Mucosa of rectum (tissue), 2 donors: Measurements from ENCODE around the gene FRMD4A.

ENCODE experiments used
- H3K27ac ChIP-seq, 2 donors: one replicate each; pipeline ENCODE4 v1.7.0; 2013; ENCODE audit warnings: inconsistent platforms in 2 of 2, low read depth in 2 of 2, low read length in 2 of 2
- H3K27me3 ChIP-seq, 2 donors: one replicate each; pipeline ENCODE4 v1.7.0; 2013; ENCODE audit warnings: low read length in 2 of 2; ENCODE audit not compliant: control insufficient read depth in 2 of 2, insufficient read depth in 2 of 2
- H3K36me3 ChIP-seq, 2 donors: one replicate each; pipeline ENCODE4 v1.7.0; 2013; ENCODE audit warnings: low read length in 2 of 2; ENCODE audit not compliant: control insufficient read depth in 2 of 2, insufficient read depth in 2 of 2
- H3K4me1 ChIP-seq, 2 donors: one replicate each; pipeline ENCODE4 v1.7.0; 2013; ENCODE audit warnings: low read length in 2 of 2, mild to moderate bottlenecking in 1 of 2; ENCODE audit not compliant: control insufficient read depth in 2 of 2, insufficient read depth in 2 of 2
- H3K4me3 ChIP-seq, 2 donors: one replicate each; pipeline ENCODE4 v1.7.0; 2013; ENCODE audit warnings: low read length in 2 of 2
- H3K9ac ChIP-seq, 2 donors: one replicate each; pipeline ENCODE4 v1.7.0; 2013; ENCODE audit warnings: low read length in 2 of 2, low read depth in 1 of 2, mild to moderate bottlenecking in 1 of 2
- H3K9me3 ChIP-seq, 2 donors: one replicate each; pipeline ENCODE4 v1.7.0; 2013; ENCODE audit warnings: low read length in 2 of 2; ENCODE audit not compliant: control insufficient read depth in 2 of 2
- donor health status: healthy.
- donor health status: Normal muscosa, but diverticular disease.

FRMD4A gene

DNA sequence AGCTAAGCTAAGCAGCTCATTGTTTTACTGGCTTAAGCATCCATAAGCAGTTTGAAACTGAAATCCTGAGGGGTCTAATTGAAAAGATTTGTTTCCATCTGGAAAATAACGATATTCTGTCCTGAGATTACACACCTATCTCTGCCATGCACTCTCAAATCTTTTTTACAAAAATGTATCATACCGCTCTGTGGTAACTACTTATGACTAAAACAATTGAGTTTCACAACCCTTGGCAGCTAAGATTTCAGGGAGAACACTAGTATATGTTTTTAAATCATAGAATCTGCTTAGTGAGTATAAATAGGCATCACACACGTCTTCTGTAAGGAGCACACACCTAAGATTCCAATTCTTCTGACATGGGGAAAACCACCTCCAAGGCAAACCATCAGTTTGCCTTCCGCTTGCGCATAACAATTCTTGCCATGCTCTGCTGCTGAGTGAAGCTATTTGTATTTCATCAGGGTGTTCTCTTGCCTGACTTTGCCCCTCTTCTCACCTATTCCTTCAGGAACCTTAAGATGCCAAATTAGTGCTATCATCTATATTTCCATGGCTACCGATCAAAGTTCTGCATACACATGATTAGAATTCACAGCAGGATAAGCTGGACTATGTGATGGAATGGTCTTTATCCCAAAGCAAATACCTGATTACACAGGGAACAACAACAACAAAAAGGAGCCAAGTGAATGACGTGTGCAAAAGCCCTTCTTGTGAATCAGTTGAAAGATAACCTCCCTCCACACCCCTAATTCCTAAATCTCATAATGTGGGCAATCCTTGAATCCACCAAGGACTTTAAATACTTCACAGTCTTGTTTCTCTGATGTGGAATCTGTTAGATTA, 703.0 kb downstream of the FRMD4A start:
- Histone ChIP-seq H3K36me3 (peaks cover 12 to 22% of the 10 kb centered on the region in 2 donors), H3K4me3 (no peak overlapping the region), H3K9me3 (no peaks in the 10 kb centered on the region), H3K27me3 (no peaks in the 10 kb centered on the region), H3K4me1 (peaks cover 0 to 5% of the 10 kb centered on the region in 2 donors), H3K27ac (no peak overlapping the region), H3K9ac (no peak overlapping the region)

DNA sequence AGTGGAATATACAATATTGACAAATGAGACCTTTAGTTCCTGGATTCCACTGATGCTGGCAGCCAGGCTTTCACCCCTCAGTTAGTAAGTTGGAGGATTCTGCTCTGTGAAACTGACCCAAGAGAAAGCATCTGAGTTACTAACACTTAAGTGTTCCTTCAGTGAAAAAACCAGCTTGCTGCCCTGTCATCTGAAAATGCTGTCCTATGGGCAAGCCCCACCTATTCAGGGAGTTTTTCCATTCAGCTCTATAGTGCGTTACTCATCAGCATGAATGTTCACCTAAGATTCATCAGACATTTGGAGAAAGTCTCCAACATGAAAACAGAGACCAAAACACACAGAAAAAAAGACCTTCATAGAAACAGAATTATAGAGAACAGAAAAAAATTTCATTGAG, 706.1 kb downstream of the FRMD4A start:
- Histone ChIP-seq H3K4me1 (peaks cover 0 to 5% of the 10 kb centered on the region in 2 donors), H3K9me3 (no peaks in the 10 kb centered on the region), H3K27ac (no peak overlapping the region), H3K4me3 (no peak overlapping the region), H3K27me3 (no peaks in the 10 kb centered on the region), H3K9ac (no peak overlapping the region), H3K36me3 (peaks cover 9 to 21% of the 10 kb centered on the region in 2 donors)

DNA sequence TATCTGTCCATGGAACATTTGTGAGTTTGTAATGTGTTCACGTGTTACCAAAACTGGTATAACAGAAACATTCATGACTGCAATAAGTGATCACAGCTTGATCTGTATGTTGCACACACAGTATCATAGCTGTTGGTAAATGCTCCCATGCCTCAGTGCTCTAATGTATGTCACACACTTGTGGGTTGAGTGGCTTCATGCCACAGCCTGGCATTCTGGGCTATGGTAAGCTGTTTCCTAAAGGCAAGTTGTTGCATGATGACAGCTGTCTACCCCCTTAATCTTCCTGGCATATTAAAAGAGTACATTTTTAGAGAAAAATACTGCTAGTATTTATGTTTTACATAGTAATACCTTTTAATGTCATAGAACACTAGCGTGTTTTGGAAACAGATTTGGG, 708.8 kb downstream of the FRMD4A start:
- no peaks in the 10 kb centered on the region for H3K4me1 ChIP-seq
- peaks cover 20 to 38% of the 10 kb centered on the region in 2 donors for H3K36me3 ChIP-seq
- H3K27ac ChIP-seq, result no peak overlapping the region
- no peak overlapping the region for H3K9ac ChIP-seq
- H3K4me3 ChIP-seq, result no peak overlapping the region
- no peaks in the 10 kb centered on the region for H3K9me3 ChIP-seq
- no peaks in the 10 kb centered on the region for H3K27me3 ChIP-seq

DNA sequence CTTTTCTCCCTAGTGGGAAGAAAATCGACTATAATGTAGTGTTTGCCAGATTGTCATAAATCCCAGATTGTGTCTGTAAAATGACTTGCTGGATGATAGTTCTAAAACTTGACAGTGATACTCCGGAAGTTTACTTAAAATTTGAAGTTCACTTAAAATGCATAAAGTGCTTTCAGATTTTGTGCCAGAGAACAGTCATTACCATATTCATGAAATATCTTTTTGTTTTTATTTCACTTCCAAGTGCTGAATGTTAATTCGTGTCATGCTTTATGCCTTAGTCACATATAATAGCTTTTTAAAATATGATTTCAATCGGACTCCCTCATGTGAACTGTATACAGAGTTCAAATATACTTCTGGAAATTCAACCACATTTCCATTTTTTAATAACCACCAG, 713.6 kb downstream of the FRMD4A start:
- Histone ChIP-seq H3K9ac (no peak overlapping the region), H3K27me3 (no peaks in the 10 kb centered on the region), H3K27ac (no peak overlapping the region), H3K36me3 (peaks cover 26 to 46% of the 10 kb centered on the region in 2 donors), H3K4me3 (no peak overlapping the region), H3K4me1 (no peaks in the 10 kb centered on the region), H3K9me3 (no peaks in the 10 kb centered on the region)

DNA sequence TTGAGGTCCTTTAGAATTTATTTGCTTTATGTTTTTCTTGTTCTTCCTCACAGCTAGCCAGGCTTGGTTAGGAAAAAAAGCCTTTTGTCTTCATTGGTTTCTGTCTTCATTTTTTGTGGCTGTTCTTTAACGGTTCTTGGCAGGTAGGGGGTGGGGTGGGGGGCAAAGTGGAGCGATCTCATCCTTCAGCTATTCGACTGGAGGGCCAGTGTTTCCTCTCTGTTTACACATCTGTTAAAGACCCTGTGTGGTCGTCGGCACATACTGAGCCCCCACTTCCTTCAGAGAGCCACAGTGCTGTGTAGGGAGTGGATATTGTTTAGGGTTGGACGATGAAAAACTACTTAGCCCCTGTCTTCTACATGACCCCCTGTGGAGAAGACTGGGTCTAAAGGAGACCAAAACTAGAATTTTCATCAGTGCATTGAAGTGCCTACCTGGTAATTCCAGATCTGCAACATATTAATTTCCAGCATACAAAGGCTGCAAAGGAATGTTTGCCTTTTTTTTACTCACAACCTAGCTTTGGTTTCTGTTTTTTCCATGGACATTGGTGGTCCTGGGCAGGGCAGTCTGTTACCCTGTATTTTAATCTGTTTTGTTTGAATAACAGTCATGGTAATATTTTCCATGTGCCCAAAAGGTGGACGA, 714.9 kb downstream of the FRMD4A start:
- peaks cover 27 to 40% of the 10 kb centered on the region in 2 donors for H3K36me3 ChIP-seq

DNA sequence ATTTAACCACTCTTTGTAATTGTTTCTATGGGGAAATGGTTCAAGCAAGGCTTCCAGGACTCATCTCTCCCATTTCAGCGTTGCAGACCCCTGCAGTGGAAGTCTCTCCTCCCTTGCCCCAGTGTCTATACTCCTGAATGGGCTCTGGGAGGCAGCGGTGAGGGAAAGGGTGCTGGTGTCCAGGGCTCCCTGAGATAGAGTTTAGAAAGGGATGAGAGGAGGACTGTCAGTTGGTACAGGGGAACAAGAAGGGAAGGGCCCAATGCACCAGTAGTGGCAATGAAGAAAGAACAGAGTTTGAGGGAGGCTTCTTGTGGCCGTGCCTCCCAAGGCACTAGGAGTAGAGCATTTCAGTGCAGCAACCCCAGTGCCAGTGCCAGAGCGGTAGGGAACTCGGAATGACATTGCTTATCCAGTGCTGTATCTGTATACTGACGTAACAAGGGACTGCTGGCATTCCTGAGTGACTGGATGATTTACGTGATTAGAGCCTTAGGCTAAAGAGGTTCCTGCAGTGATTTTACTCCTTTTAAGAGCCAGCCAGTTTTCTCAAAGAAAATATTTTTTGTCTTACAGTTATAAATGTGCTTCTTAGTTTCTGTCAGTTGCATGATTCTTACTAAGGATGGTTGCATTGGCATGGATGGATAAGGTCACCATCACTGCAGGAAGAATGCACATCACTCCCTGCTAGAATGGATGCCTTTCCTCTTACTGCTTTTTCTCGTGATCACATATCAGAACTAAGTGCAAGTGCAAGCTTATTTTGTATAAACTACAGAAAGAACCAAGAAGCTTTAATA, 716.0 kb downstream of the FRMD4A start:
- Histone ChIP-seq H3K9me3 (no peaks in the 10 kb centered on the region), H3K4me1 (no peaks in the 10 kb centered on the region), H3K4me3 (no peak overlapping the region), H3K9ac (no peak overlapping the region), H3K27me3 (no peaks in the 10 kb centered on the region), H3K36me3 (peaks cover 32 to 48% of the 10 kb centered on the region in 2 donors), H3K27ac (no peak overlapping the region)

More for the DNA sequence above, 714.9 kb downstream of the FRMD4A start:
- Histone ChIP-seq H3K27ac (no peak overlapping the region), H3K9ac (no peak overlapping the region), H3K4me3 (no peak overlapping the region), H3K4me1 (no peaks in the 10 kb centered on the region), H3K9me3 (no peaks in the 10 kb centered on the region), H3K27me3 (no peaks in the 10 kb centered on the region)

DNA sequence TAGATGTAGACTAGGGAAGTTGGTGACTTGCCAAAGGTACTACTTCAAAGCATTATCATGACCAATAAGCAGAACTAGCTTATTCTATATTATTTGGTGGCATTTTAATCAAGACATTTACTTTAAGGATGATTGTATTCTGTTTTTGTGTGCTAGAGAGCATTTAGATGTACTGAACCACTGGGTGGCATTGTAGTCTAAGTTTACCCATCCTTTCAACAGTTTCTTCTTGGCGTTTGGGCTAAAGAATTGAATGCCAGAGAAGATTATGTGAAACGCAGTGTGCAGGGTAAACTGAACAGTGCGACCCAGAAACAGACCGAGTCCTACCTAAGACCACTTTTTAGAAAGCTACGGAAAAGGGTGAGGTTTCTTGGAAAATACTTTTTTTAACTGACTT, 717.2 kb downstream of the FRMD4A start:
- Histone ChIP-seq H3K9me3 (no peaks in the 10 kb centered on the region), H3K27ac (no peak overlapping the region), H3K4me3 (no peak overlapping the region), H3K27me3 (no peaks in the 10 kb centered on the region), H3K4me1 (no peaks in the 10 kb centered on the region), H3K36me3 (peaks cover 32 to 50% of the 10 kb centered on the region in 2 donors), H3K9ac (no peak overlapping the region)

DNA sequence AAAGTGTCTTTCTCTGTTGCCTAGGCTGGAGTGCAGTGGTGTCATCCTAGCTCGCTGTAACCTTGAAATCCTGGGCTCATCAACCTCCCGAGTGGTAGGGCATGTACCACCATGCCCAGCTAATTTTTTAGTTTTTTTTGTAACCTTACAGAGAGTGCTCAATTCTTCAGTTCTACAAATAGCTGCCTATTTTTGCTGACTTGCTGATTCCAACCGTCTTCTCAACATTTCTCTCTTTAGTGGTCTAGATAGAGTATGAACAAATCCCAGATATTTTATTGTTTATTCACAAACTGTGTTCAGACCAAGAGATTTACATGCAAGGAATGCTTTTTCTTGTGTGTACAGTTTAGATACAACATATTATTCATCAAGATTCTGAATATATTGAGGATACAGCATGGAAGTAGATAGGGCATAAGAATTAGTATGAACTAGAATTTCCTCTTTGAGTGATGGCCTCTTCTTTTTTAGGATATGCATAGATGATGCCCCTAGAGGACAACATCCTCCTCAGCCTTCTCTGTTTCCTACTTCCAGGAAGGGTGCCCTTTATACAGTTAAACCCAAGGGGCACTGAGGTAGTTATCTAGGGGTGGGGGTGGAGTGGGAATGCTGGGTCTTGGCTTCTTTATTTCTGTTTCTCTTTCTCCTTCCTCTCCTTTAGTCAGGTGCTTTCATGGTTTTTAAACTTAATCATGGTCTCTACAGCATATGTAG, 717.9 kb downstream of the FRMD4A start:
- no peak overlapping the region for H3K4me3 ChIP-seq
- no peaks in the 10 kb centered on the region for H3K27me3 ChIP-seq
- no peaks in the 10 kb centered on the region for H3K9me3 ChIP-seq
- H3K36me3 ChIP-seq, result peaks cover 35 to 52% of the 10 kb centered on the region in 2 donors
- H3K4me1 ChIP-seq, result no peaks in the 10 kb centered on the region
- no peak overlapping the region for H3K27ac ChIP-seq
- no peak overlapping the region for H3K9ac ChIP-seq

DNA sequence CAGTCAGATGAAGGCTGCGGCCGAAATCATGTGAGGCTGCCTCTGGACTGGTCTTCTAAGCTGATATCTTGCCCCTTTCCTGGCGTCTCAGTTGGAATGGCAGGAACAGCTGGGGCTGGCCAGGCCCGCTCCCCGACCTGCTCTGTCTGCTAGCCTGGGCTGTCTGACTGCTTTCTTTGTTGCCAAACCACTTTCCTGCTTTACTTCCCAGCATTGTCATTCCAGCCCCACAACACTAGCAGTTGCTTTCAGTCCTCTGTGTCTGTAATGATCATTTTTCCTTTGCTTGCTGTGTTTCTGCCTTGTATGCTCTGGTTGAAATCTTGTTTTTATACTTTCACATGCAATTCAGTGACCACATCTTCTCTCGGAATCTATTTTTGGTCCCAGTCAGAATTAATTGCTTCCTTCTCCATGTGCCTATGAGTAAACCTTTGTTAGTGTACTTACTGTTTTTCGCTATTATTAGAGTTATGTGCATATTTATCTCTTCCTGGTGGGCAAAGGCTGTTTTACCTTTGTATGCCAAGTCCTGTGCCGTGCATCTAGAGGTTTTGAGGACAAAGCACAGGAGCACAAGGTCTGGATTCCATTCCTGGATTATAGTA, 722.4 kb downstream of the FRMD4A start:
- Histone ChIP-seq H3K4me1 (no peaks in the 10 kb centered on the region), H3K36me3 (peaks cover 30 to 46% of the 10 kb centered on the region in 2 donors), H3K9me3 (no peaks in the 10 kb centered on the region), H3K27me3 (no peaks in the 10 kb centered on the region), H3K27ac (no peak overlapping the region), H3K4me3 (no peak overlapping the region), H3K9ac (no peak overlapping the region)
